GM21390 (cell line): Measurements from ENCODE around the gene SLC12A5.

ENCODE experiments used
- ATAC-seq: cut with Tn5 transposase; IDR thresholded peaks from one replicate; pipeline ENCODE4 v1.9.1; 2021; ENCODE audit not compliant: unreplicated experiment

The SLC12A5 gene

GRCh38 chr20:46006022-46006705 is 22.9 kb upstream of the SLC12A5 start:
- no peak for ATAC-seq

GRCh38 chr20:46006964-46007363 is 22.1 kb upstream of the SLC12A5 start:
- ATAC-seq, result no peak

GRCh38 chr20:46007671-46008070 is 21.3 kb upstream of the SLC12A5 start:
- ATAC-seq, result no peak

GRCh38 chr20:46009816-46010215 is 19.2 kb upstream of the SLC12A5 start:
- ATAC-seq, result no peak

- ATAC-seq, result no peak
These were observed 18.3 kb upstream of the SLC12A5 start for GRCh38 chr20:46010491-46011391.

GRCh38 chr20:46011631-46012482 is 17.2 kb upstream of the SLC12A5 start:
- no peak for ATAC-seq

- ATAC-seq, result no peak
These were observed 16.1 kb upstream of the SLC12A5 start for GRCh38 chr20:46012921-46013320.

- ATAC-seq, result no peak
These were observed 15.6 kb upstream of the SLC12A5 start for GRCh38 chr20:46013322-46013828.

GRCh38 chr20:46013829-46014516 is 15.0 kb upstream of the SLC12A5 start:
- no peak for ATAC-seq

GRCh38 chr20:46014517-46015396 is 14.3 kb upstream of the SLC12A5 start:
- no peak for ATAC-seq

- ATAC-seq, result no peak
These were observed 11.7 kb upstream of the SLC12A5 start for GRCh38 chr20:46017272-46017671.

GRCh38 chr20:46018112-46018511 is 10.9 kb upstream of the SLC12A5 start:
- ATAC-seq, result no peak

GRCh38 chr20:46018611-46019010 is 10.4 kb upstream of the SLC12A5 start:
- ATAC-seq, result no peak

GRCh38 chr20:46020555-46020954 is 8.5 kb upstream of the SLC12A5 start:
- no peak for ATAC-seq

- ATAC-seq, result no peak
These were observed 7.4 kb upstream of the SLC12A5 start for GRCh38 chr20:46021361-46022359.

- ATAC-seq, result no peak
These were observed 6.4 kb upstream of the SLC12A5 start for GRCh38 chr20:46022411-46023147.

GRCh38 chr20:46023148-46023484 is 5.9 kb upstream of the SLC12A5 start:
- ATAC-seq, result no peak

GRCh38 chr20:46023999-46024398 is 5.0 kb upstream of the SLC12A5 start:
- no peak for ATAC-seq
